BE2C (cell line): ENCODE measurements around the gene HDC.

ENCODE experiments used
- DNase-seq: peaks from one replicate; pipeline ENCODE4 v3.0.0-alpha.2; 2020
- H3K27me3 ChIP-seq: fragments of 250-450 bp; sonication (Bioruptor Pico); 2 replicates; pipeline ENCODE4 v1.5.1; 2020; ENCODE audit warnings: mild to moderate bottlenecking
- H3K36me3 ChIP-seq: fragments of 250-450 bp; sonication (Bioruptor Pico); 2 replicates; pipeline ENCODE4 v1.5.1; 2020; ENCODE audit warnings: mild to moderate bottlenecking
- H3K4me1 ChIP-seq: fragments of 250-450 bp; sonication (Bioruptor Pico); 2 replicates; pipeline ENCODE4 v1.5.1; 2020
- H3K4me3 ChIP-seq: 2 replicates; pipeline ENCODE4 v1.5.1; 2011; ENCODE audit warnings: low read depth, low read length
- H3K9me3 ChIP-seq: fragments of 250-450 bp; sonication (Bioruptor Pico); 2 replicates; pipeline ENCODE4 v1.5.1; 2020
- TF ChIP-seq, protein P1 (sequence below): IDR thresholded peaks from 2 replicates; pipeline ENCODE4 v1.5.1; 2012; ENCODE audit warnings: mild to moderate bottlenecking, low read depth, low read length

Gene HDC

DNA sequence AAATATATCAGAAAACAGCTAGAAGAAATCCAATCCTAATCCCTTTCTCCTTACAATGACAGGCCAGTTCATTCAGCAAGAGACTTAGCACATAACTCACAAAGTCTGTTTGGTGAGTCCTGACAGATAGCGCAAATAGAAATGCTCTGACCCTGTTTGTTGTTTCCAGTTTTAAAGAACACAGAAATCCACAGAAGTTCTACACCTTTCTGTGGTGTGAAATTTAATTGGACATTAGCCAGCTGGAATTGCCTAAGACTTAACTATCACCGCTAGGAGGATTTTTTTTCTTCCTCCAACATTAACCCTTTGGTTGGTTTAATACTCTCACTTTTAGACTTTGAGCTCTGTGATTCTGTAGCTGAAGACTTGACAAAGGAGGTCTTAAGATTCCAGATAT, 30.8 kb downstream of the HDC start:
- TF ChIP-seq, protein P1, sequence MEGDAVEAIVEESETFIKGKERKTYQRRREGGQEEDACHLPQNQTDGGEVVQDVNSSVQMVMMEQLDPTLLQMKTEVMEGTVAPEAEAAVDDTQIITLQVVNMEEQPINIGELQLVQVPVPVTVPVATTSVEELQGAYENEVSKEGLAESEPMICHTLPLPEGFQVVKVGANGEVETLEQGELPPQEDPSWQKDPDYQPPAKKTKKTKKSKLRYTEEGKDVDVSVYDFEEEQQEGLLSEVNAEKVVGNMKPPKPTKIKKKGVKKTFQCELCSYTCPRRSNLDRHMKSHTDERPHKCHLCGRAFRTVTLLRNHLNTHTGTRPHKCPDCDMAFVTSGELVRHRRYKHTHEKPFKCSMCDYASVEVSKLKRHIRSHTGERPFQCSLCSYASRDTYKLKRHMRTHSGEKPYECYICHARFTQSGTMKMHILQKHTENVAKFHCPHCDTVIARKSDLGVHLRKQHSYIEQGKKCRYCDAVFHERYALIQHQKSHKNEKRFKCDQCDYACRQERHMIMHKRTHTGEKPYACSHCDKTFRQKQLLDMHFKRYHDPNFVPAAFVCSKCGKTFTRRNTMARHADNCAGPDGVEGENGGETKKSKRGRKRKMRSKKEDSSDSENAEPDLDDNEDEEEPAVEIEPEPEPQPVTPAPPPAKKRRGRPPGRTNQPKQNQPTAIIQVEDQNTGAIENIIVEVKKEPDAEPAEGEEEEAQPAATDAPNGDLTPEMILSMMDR: no peak
- Histone ChIP-seq H3K4me1 (no peaks in the 10 kb centered on the region), H3K9me3 (no peaks in the 10 kb centered on the region), H3K27me3 (no peaks in the 10 kb centered on the region), H3K36me3 (no peaks in the 10 kb centered on the region), H3K4me3 (no peak overlapping the region)
- no peak for DNase-seq

DNA sequence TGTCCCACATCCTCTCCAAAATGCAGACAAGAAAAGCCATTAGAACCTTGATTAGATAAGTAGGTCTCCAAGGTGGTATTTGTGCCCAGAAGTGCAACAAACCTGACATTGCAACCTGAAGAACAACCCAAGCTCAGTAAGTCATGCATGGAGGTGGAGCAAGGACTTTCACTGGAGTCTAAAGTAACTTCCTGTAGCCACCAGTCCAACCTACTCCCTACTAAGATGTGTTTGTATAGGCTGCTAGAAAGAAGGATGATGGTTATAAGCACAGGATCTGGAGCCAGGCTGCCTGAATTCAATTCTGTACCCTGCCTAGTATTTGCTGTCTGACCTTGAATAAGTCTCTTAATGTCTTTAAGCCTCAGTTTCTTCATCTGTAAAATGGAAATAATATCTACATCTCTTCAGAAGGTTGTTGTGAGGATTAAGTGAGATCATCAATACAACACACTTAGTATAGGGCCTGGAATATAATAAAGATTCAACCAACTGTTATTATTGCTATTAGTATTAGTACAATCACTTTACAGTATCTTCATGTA, 32.3 kb downstream of the HDC start:
- TF ChIP-seq, protein P1: no peak
- Histone ChIP-seq H3K4me1 (no peaks in the 10 kb centered on the region; the same call in 1 of the 2 replicates), H3K36me3 (no peaks in the 10 kb centered on the region), H3K9me3 (no peaks in the 10 kb centered on the region), H3K4me3 (no peak overlapping the region), H3K27me3 (no peaks in the 10 kb centered on the region)
- no peak for DNase-seq

DNA sequence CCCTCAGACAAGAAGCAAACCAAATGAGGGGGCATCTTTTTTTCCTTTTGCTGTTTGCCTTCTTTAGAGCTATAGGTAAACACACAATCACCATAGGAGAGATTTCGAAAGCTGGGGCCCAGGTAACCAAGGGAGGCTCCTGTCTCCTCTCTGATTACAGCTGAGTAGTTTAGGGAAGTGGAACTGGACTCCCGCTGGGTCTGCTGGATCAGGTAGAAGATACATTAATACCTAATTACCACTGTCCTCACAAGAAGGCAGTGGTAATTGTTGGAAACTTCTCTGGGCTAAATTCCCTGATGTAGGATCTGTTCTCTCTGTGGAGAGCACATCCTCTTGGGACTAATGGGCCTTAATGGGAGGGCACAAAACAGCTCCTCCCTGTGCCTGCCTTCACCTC, 32.7 kb downstream of the HDC start:
- Histone ChIP-seq H3K4me1 (no peaks in the 10 kb centered on the region; the same call in 1 of the 2 replicates), H3K36me3 (no peaks in the 10 kb centered on the region), H3K9me3 (no peaks in the 10 kb centered on the region), H3K27me3 (no peaks in the 10 kb centered on the region), H3K4me3 (no peak overlapping the region)
- DNase-seq: no peak
- TF ChIP-seq, protein P1: no peak

DNA sequence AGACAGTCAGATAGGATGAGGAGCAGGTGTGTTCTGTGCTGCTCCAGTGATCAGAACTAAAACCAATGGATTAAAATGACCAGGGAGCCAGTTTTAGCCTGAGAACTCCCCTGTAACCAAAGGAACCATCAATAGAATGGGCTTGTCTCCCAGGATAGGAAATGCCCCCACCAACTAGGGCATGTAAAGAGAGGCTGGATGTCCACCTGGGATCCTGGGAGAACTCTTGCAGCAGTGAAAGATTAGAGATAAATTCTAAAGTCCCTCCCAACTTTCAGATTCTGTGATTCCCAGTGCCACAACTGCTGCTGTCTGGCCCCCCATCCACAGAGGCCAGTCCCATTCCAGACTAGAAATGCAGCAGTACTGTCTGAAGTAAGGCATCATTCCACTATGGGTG, 33.8 kb downstream of the HDC start:
- TF ChIP-seq, protein P1: no peak

DNA sequence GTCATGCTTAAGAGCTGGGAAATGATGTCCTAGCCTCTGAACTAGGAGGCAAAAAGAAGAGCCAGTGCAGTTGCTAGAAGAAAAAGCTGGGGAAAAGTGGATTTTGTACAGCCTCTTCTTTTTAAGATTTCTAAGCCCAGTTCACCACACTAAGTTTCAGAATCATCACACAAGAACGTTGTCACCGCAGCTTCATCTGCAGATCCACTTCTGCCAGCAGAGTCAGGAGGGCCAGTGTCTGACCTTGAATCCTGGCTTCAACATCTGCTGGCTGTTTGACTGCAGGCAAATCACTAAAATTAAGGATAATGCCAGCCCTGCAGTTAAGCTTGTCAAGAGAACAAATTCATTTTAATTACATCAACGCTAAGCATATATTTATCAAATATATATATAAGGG, 36.2 kb downstream of the HDC start:
- Histone ChIP-seq H3K27me3 (no peaks in the 10 kb centered on the region), H3K9me3 (no peaks in the 10 kb centered on the region), H3K4me1 (no peaks in the 10 kb centered on the region; the same call in 1 of the 2 replicates), H3K4me3 (no peak overlapping the region), H3K36me3 (no peaks in the 10 kb centered on the region)
- no peak for DNase-seq
- TF ChIP-seq, protein P1: no peak

More for the DNA sequence above, 33.8 kb downstream of the HDC start:
- Histone ChIP-seq H3K4me1 (no peaks in the 10 kb centered on the region; the same call in 1 of the 2 replicates), H3K4me3 (no peak overlapping the region), H3K9me3 (no peaks in the 10 kb centered on the region), H3K36me3 (no peaks in the 10 kb centered on the region), H3K27me3 (no peaks in the 10 kb centered on the region)
- no peak for DNase-seq

DNA sequence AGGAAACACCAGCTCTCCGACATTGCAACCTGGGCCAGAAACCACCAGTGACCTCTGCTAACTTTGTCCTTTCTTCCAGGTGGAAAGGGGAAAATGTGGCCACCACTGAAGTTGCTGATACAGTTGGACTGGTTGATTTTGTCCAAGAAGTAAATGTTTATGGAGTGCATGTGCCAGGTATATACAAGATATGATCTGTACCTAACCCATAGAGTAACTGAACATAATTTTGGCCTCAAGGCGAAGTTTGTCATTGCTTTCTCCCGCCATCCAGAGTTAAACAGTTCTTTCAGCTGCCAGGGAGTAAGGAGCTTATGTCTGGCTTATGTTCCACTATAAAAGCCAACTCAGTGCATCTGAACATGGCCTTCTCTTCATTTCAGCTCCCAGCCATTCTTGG, 36.7 kb downstream of the HDC start:
- Histone ChIP-seq H3K36me3 (no peaks in the 10 kb centered on the region), H3K4me1 (no peaks in the 10 kb centered on the region; the same call in 1 of the 2 replicates), H3K27me3 (no peaks in the 10 kb centered on the region), H3K4me3 (no peak overlapping the region), H3K9me3 (no peaks in the 10 kb centered on the region)
- DNase-seq: no peak
- TF ChIP-seq, protein P1: no peak
